NB4 (cell line): Measurements from ENCODE around the gene IFI30.

Experiments used
- DNase-seq: peaks from one replicate; pipeline ENCODE4 v3.0.0; 2010; ENCODE audit warnings: low read depth
- H3K4me3 ChIP-seq: one replicate; pipeline ENCODE4 v1.5.1; 2011; ENCODE audit warnings: mild to moderate bottlenecking, low read depth, low read length, moderate library complexity
- MAX ChIP-seq: IDR thresholded peaks from 2 replicates; pipeline ENCODE4 v1.6.1; 2011; ENCODE audit warnings: low read depth, low read length
- MYC ChIP-seq: IDR thresholded peaks from 2 replicates; pipeline ENCODE4 v1.6.1; 2011; ENCODE audit warnings: low read depth, low read length
- POLR2A ChIP-seq: IDR thresholded peaks from 2 replicates; pipeline ENCODE4 v1.6.1; 2011; ENCODE audit warnings: mild to moderate bottlenecking; ENCODE audit not compliant: insufficient read length; ENCODE audit errors: extremely low read depth
- TF ChIP-seq, protein P1 (sequence below): IDR thresholded peaks from one replicate; pipeline ENCODE4 v1.5.1; 2012; ENCODE audit warnings: low read depth, low read length

Gene IFI30

GRCh38 chr19:18211683-18212082, 38.1 kb downstream of the IFI30 start:
- no peak for DNase-seq
- no peak for TF ChIP-seq MYC
- H3K4me3 ChIP-seq = no peak overlapping the region

DNA sequence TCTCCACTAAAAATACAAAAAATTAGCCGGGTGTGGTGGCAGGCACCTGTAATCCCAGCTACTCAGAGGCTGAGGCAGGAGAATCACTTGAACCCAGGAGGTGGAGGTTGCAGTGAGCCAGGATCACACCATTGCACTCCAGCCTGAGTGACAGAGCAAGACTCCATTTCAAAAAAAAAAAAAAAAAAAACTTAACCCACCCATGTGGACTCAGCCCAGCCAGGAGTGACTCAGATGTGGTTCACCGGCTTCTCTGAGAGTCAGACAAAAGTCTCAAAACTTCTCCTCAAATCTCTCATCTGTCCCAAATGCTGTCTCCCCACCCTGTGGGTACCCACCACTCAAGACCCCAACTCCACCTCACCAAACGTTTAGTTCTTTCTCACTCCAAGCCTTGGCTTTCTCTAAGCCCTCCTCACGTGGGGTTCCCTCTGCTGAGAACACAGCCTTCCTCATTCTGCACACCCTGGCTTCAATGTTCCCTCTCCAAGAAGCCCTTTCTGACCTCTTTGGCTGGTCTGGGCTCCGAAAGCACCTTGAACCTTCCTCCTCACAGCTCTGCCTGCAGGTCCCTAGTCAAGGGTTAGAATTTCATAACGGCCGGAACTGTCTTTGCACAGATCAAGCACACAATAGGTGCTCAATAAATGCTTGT, 41.3 kb downstream of the IFI30 start:
- DNase-seq = no peak
- no peak for TF ChIP-seq MAX
- no peak for TF ChIP-seq MYC
- TF ChIP-seq, protein P1, sequence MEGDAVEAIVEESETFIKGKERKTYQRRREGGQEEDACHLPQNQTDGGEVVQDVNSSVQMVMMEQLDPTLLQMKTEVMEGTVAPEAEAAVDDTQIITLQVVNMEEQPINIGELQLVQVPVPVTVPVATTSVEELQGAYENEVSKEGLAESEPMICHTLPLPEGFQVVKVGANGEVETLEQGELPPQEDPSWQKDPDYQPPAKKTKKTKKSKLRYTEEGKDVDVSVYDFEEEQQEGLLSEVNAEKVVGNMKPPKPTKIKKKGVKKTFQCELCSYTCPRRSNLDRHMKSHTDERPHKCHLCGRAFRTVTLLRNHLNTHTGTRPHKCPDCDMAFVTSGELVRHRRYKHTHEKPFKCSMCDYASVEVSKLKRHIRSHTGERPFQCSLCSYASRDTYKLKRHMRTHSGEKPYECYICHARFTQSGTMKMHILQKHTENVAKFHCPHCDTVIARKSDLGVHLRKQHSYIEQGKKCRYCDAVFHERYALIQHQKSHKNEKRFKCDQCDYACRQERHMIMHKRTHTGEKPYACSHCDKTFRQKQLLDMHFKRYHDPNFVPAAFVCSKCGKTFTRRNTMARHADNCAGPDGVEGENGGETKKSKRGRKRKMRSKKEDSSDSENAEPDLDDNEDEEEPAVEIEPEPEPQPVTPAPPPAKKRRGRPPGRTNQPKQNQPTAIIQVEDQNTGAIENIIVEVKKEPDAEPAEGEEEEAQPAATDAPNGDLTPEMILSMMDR = no peak
- no peak for TF ChIP-seq POLR2A
- no peak overlapping the region for H3K4me3 ChIP-seq

GRCh38 chr19:18216789-18217188, 43.2 kb downstream of the IFI30 start:
- DNase-seq = no peak
- H3K4me3 ChIP-seq = no peak overlapping the region
- TF ChIP-seq, protein P1 = no peak
- TF ChIP-seq MAX (no peak), MYC (no peak), POLR2A (no peak)

GRCh38 chr19:18218159-18218558, 44.5 kb downstream of the IFI30 start:
- H3K4me3 ChIP-seq = no peak overlapping the region
- DNase-seq = no peak
- no peak for TF ChIP-seq POLR2A
- no peak for TF ChIP-seq MAX
- TF ChIP-seq, protein P1 = no peak
- no peak for TF ChIP-seq MYC

DNA sequence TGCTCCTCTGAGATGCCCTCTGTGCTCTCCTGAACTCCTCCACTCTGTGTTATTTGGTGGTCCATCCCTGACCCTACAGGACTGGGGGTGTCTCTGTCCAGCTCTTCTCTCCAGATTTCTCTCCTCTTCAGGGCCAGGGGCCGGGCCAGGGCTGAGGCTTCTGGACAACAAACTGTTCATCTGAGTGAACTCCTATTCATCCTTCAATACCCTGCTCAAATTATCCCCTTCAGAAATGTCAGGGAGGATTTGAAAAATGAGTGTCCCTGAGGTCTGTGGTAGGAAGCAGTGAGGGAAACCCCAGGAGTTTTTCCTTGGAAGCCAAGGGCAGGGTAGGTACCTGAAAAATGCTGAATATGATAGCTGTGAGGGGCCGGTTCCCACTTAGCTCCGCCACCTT, 45.0 kb downstream of the IFI30 start:
- DNase-seq = no peak
- no peak overlapping the region for H3K4me3 ChIP-seq
- no peak for TF ChIP-seq MYC
- no peak for TF ChIP-seq POLR2A
- no peak for TF ChIP-seq MAX
- TF ChIP-seq, protein P1 = no peak

DNA sequence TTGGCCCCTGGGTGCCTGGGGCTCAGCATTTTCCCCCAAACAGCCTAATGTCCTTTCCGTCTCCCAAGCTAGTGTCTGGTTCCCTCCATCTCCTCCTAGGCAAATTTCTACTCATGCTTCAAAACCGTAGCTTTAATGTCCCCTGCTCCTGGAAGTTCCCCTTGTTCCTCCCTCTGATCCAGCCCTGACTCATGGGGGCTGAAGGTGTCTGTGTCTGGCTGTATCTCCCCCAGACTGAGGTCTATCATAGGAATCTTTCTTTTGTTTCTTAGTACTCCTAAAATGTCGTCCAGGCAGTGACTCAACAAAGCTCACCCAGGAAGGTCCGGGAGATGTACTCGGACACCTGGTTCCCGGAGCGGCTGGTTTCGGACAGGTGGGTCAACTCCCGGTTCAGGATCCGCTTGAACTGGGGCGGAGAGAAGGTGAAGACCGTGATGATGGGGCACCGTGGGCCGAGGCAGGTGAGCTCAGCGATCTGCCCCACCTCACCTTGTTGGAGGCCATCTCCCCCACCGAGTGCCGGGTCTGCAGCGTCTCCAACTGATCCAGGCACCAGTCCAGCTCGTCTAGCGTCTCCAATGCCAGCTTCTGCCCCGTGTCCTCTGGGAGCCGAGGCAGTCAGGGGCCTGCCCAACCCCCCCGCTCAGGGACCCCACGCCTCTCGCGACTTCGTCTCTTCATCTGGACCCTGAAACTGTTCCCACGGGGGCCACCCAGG, 46.5 kb downstream of the IFI30 start:
- no peak for DNase-seq
- no peak overlapping the region for H3K4me3 ChIP-seq
- TF ChIP-seq MAX = no peak
- TF ChIP-seq, protein P1 = no peak
- TF ChIP-seq MYC = no peak
- TF ChIP-seq POLR2A = no peak
